MM.1S (cell line): Measurements from ENCODE around the gene LBH.

Experiments
- DNase-seq: peaks from one replicate; pipeline ENCODE4 v3.0.0-alpha.2; 2015
- H2AFZ ChIP-seq: fragments of 300-600 bp; sonication (generic); 2 replicates; pipeline ENCODE4 v1.6.0; 2016; ENCODE audit warnings: antibody characterized with exemption, low read length
- H3F3A ChIP-seq: fragments of 300-600 bp; sonication (generic); 2 replicates; pipeline ENCODE4 v1.6.1; 2016; ENCODE audit warnings: mild to moderate bottlenecking, antibody characterized with exemption, low read length, moderate library complexity, mixed read lengths; ENCODE audit not compliant: insufficient read depth
- H3K27ac ChIP-seq: fragments of 300-600 bp; sonication (generic); 2 replicates; pipeline ENCODE4 v1.5.1; 2016; ENCODE audit warnings: mild to moderate bottlenecking, low read length
- H3K27me3 ChIP-seq: fragments of 300-600 bp; sonication (generic); replicated peaks from 2 replicates; pipeline ENCODE4 v1.6.0; 2016; ENCODE audit warnings: low read length; ENCODE audit not compliant: insufficient read depth
- H3K36me3 ChIP-seq: fragments of 300-600 bp; sonication (generic); replicated peaks from 2 replicates; pipeline ENCODE4 v1.6.1; 2016; ENCODE audit warnings: mild to moderate bottlenecking, low read length, mixed read lengths; ENCODE audit not compliant: insufficient read depth
- H3K4me1 ChIP-seq: fragments of 300-600 bp; sonication (generic); 2 replicates; pipeline ENCODE4 v1.6.1; 2016; ENCODE audit warnings: low read length, mixed read lengths
- H3K4me2 ChIP-seq: fragments of 300-600 bp; sonication (generic); 2 replicates; pipeline ENCODE4 v1.6.0; 2016; ENCODE audit warnings: low read depth, low read length
- H3K4me3 ChIP-seq: fragments of 300-600 bp; sonication (generic); 2 replicates; pipeline ENCODE4 v1.5.1; 2016; ENCODE audit warnings: low read length, mixed read lengths
- H3K79me2 ChIP-seq: fragments of 300-600 bp; sonication (generic); 2 replicates; pipeline ENCODE4 v1.6.1; 2016; ENCODE audit warnings: mixed run types, low read length, mixed read lengths
- H3K9ac ChIP-seq: fragments of 300-600 bp; sonication (generic); 2 replicates; pipeline ENCODE4 v1.6.1; 2016; ENCODE audit warnings: low read length, mixed read lengths
- H3K9me2 ChIP-seq: fragments of 300-600 bp; sonication (generic); replicated peaks from 2 replicates; pipeline ENCODE4 v1.6.1; 2016; ENCODE audit warnings: mild to moderate bottlenecking, low read length, mixed read lengths; ENCODE audit not compliant: insufficient read depth
- H3K9me3 ChIP-seq: fragments of 300-600 bp; sonication (generic); replicated peaks from 2 replicates; pipeline ENCODE4 v1.6.1; 2016; ENCODE audit warnings: mild to moderate bottlenecking, low read length, mixed read lengths; ENCODE audit not compliant: insufficient read depth
- H4K20me1 ChIP-seq: fragments of 300-600 bp; sonication (generic); 2 replicates; pipeline ENCODE4 v1.6.1; 2016; ENCODE audit warnings: mild to moderate bottlenecking, low read length, moderate library complexity, mixed read lengths; ENCODE audit not compliant: insufficient read depth
- EZH2 ChIP-seq: fragments of 300-600 bp; sonication (generic); optimal IDR thresholded peaks from 2 replicates; pipeline ENCODE3; 2017; ENCODE audit warnings: low read depth, mild to moderate bottlenecking, antibody characterized with exemption, low read length, mixed read lengths
- EZH2phosphoT487 ChIP-seq: fragments of 300-600 bp; sonication (generic); IDR thresholded peaks from 2 replicates; pipeline ENCODE4 v1.6.1; 2018; ENCODE audit warnings: antibody characterized with exemption, low read length
- TF ChIP-seq, protein P1 (sequence below): fragments of 300-600 bp; sonication (generic); IDR thresholded peaks from 2 replicates; pipeline ENCODE4 v1.5.1; 2016; ENCODE audit warnings: antibody characterized with exemption, low read length, mixed read lengths

The LBH gene

DNA sequence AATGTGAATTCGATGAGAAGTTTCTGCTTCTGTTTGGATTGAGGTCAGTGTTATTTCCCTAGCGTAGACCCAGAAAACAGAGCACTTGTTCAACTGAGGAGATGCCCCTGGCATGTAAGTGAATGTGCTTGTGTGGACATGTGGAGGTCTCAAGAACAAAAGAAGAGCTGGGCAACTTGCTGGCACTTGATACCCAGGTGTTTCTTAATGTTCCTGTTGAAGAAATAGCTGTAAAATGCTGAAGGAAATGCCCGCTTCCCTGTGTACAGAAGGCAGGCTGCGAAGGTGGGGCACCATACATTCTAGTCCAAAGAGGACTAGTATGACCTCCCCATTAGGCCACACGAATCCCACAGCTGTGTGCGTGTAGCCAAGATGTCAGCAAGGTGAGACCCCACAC is 9.8 kb upstream of the LBH start:
- H3K4me3 ChIP-seq = no peak overlapping the region
- peaks cover 4% of the 10 kb centered on the region for H3K4me1 ChIP-seq
- no peak for TF ChIP-seq EZH2
- TF ChIP-seq EZH2phosphoT487 = no peak
- TF ChIP-seq, protein P1, sequence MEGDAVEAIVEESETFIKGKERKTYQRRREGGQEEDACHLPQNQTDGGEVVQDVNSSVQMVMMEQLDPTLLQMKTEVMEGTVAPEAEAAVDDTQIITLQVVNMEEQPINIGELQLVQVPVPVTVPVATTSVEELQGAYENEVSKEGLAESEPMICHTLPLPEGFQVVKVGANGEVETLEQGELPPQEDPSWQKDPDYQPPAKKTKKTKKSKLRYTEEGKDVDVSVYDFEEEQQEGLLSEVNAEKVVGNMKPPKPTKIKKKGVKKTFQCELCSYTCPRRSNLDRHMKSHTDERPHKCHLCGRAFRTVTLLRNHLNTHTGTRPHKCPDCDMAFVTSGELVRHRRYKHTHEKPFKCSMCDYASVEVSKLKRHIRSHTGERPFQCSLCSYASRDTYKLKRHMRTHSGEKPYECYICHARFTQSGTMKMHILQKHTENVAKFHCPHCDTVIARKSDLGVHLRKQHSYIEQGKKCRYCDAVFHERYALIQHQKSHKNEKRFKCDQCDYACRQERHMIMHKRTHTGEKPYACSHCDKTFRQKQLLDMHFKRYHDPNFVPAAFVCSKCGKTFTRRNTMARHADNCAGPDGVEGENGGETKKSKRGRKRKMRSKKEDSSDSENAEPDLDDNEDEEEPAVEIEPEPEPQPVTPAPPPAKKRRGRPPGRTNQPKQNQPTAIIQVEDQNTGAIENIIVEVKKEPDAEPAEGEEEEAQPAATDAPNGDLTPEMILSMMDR = no peak
- no peaks in the 10 kb centered on the region for H3K27me3 ChIP-seq
- H3K9me3 ChIP-seq = no peaks in the 10 kb centered on the region
- H3F3A ChIP-seq = no peaks in the 10 kb centered on the region
- H3K4me2 ChIP-seq = no peak overlapping the region
- no peak overlapping the region for H2AFZ ChIP-seq
- no peaks in the 10 kb centered on the region for H4K20me1 ChIP-seq
- H3K79me2 ChIP-seq = no peaks in the 10 kb centered on the region
- no peak overlapping the region for H3K9ac ChIP-seq
- no peaks in the 10 kb centered on the region for H3K36me3 ChIP-seq
- no peak for DNase-seq
- no peaks in the 10 kb centered on the region for H3K9me2 ChIP-seq
- no peak overlapping the region for H3K27ac ChIP-seq

DNA sequence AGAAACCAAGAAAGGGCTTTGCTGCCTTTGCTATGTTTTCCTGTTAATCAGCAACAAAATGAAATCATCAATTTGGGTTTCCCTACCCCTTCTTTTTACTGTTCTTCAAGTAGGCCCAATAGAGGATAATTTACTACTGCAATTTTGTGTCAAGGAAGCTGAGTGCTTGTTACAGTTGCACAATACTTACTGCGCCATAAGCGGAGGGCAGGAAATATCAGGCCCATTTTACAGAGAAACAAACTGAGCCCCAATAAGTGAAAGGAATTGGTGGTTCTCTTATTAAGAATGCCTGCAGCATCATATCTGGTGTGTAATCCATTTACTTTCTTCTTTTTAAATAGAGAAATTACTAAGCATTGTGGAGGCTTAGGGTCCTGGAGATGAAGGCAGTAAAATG is 9.3 kb upstream of the LBH start:
- no peak overlapping the region for H3K4me2 ChIP-seq
- H3K79me2 ChIP-seq = no peaks in the 10 kb centered on the region
- H4K20me1 ChIP-seq = no peaks in the 10 kb centered on the region
- H3F3A ChIP-seq = no peaks in the 10 kb centered on the region
- no peak overlapping the region for H3K27ac ChIP-seq
- H2AFZ ChIP-seq = no peak overlapping the region
- no peaks in the 10 kb centered on the region for H3K9me2 ChIP-seq
- DNase-seq = no peak
- TF ChIP-seq EZH2phosphoT487 = no peak
- TF ChIP-seq, protein P1 = no peak
- TF ChIP-seq EZH2 = no peak
- H3K4me1 ChIP-seq = peaks cover 4% of the 10 kb centered on the region
- H3K36me3 ChIP-seq = no peaks in the 10 kb centered on the region
- no peak overlapping the region for H3K4me3 ChIP-seq
- no peaks in the 10 kb centered on the region for H3K9me3 ChIP-seq
- no peak overlapping the region for H3K9ac ChIP-seq
- no peaks in the 10 kb centered on the region for H3K27me3 ChIP-seq

DNA sequence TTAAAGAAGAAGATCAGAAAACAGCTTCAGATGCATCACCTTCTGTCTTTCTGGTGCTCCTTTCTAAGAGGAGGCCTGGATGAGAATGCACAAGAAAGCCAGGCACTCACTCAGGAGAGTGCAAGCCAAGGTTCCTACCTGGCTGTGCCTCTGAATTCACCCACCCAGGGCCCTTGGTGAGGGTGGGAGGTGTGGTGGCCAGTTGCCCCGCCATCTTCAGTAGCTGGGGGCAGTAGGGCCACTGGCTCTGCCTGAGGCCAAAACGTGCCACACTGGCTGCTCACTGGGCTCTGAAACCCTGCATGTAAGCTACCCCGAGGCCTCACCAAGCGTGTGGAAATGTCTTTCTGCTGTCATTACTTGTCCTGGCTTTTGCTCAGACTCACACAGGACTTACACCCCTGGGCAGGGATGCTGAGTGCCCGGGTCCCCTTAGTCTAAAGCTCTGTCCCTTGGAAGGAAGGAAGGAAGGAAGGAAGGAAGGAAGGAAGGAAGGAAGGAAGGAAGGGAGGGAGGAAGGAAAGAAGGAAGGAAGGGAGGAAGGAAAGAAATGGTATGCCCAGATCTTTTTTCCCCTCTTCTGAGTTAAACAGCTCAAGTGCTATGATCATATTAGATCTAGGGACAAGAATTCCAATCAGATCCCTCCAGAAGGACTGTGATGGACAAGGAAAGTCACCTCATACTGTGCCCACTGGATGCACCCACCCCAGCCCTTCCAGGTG is 8.5 kb upstream of the LBH start:
- no peak overlapping the region for H3K27ac ChIP-seq
- no peak for DNase-seq

More for the DNA sequence above, 8.5 kb upstream of the LBH start:
- no peaks in the 10 kb centered on the region for H3K79me2 ChIP-seq
- no peak overlapping the region for H2AFZ ChIP-seq
- peaks cover 4% of the 10 kb centered on the region for H3K4me1 ChIP-seq
- no peaks in the 10 kb centered on the region for H3K9me3 ChIP-seq
- no peaks in the 10 kb centered on the region for H3K36me3 ChIP-seq
- no peak for TF ChIP-seq EZH2
- TF ChIP-seq, protein P1 = no peak
- no peak for TF ChIP-seq EZH2phosphoT487
- no peak overlapping the region for H3K4me3 ChIP-seq
- H3F3A ChIP-seq = no peaks in the 10 kb centered on the region
- no peak overlapping the region for H3K4me2 ChIP-seq
- no peak overlapping the region for H3K9ac ChIP-seq
- H4K20me1 ChIP-seq = no peaks in the 10 kb centered on the region
- H3K9me2 ChIP-seq = no peaks in the 10 kb centered on the region
- no peaks in the 10 kb centered on the region for H3K27me3 ChIP-seq
